OCI-LY7 (cell line): ENCODE data around the gene CRADD. TPM values are rescaled to one million over a fixed set of nuclear protein-coding genes. Genes with fewer than 3 reads are reported as not detected.

Experiments
- BruUV-seq: library from RNA; stranded (reverse); fragments of 400-500 nt; replicated peaks from 2 replicates; lab custom pipeline; 2021; lab: Mats Ljungman, UMichigan
- CTCF ChIA-PET: fragments of 300-600 bp; sonication (Branson Sonifier 250); formaldehyde crosslinking; loops from one replicate; lab custom pipeline; 2022; ENCODE audit warnings: antibody characterized with exemption; ENCODE audit not compliant: unreplicated experiment; lab: Charles Lee
- POLR2A ChIA-PET: fragments of 300-600 bp; sonication (Branson Sonifier 250); formaldehyde crosslinking; loops from one replicate; lab custom pipeline; 2022; ENCODE audit warnings: antibody characterized with exemption; lab: Charles Lee
- DNase-seq: peaks from one replicate; pipeline ENCODE4 v3.0.0-alpha.2; 2015; ENCODE audit warnings: low spot score
- H2AFZ ChIP-seq: fragments of 200-600 bp; sonication (generic), shearing (Covaris generic); 2 replicates; pipeline ENCODE4 v1.6.1; 2014; ENCODE audit warnings: mild to moderate bottlenecking, antibody characterized with exemption, low read length, moderate library complexity
- H3K27ac ChIP-seq: fragments of 200-600 bp; sonication (generic); 2 replicates; pipeline ENCODE4 v1.5.1; 2014; ENCODE audit warnings: mixed run types, low read depth, mild to moderate bottlenecking, moderate library complexity, low read length, inconsistent platforms; ENCODE audit not compliant: poor library complexity, severe bottlenecking
- H3K36me3 ChIP-seq: fragments of 200-600 bp; sonication (generic); 2 replicates; pipeline ENCODE4 v1.6.1; 2014; ENCODE audit warnings: mild to moderate bottlenecking, antibody characterized with exemption, low read length, moderate library complexity, mixed read lengths; ENCODE audit not compliant: insufficient read depth
- H3K4me1 ChIP-seq: fragments of 200-600 bp; sonication (generic); 2 replicates; pipeline ENCODE4 v1.5.1; 2014; ENCODE audit warnings: mild to moderate bottlenecking, low read length; ENCODE audit not compliant: insufficient read depth, poor library complexity, severe bottlenecking
- H3K4me2 ChIP-seq: fragments of 200-600 bp; sonication (generic); 2 replicates; pipeline ENCODE4 v1.6.1; 2014; ENCODE audit warnings: mild to moderate bottlenecking, low read length
- H3K4me3 ChIP-seq: fragments of 200-600 bp; sonication (generic); 2 replicates; pipeline ENCODE4 v1.5.1; 2014; ENCODE audit warnings: mild to moderate bottlenecking, low read depth, low read length; ENCODE audit not compliant: poor library complexity, severe bottlenecking
- H3K79me2 ChIP-seq: fragments of 200-600 bp; sonication (generic); 2 replicates; pipeline ENCODE4 v1.6.1; 2016; ENCODE audit warnings: low read depth, mild to moderate bottlenecking, low read length, moderate library complexity, mixed read lengths; ENCODE audit not compliant: insufficient read depth
- H3K9me2 ChIP-seq: fragments of 200-600 bp; sonication (generic); 2 replicates; pipeline ENCODE4 v1.6.1; 2016; ENCODE audit warnings: mild to moderate bottlenecking, low read length, mixed read lengths; ENCODE audit not compliant: insufficient read depth
- H3K9me3 ChIP-seq: fragments of 200-600 bp; sonication (generic); 2 replicates; pipeline ENCODE4 v1.6.1; 2014; ENCODE audit warnings: mild to moderate bottlenecking, mixed run types, low read length, mixed read lengths
- H4K20me1 ChIP-seq: fragments of 200-600 bp; sonication (generic); 2 replicates; pipeline ENCODE4 v1.6.1; 2014; ENCODE audit warnings: mild to moderate bottlenecking, antibody characterized with exemption, low read length, moderate library complexity, mixed read lengths; ENCODE audit not compliant: insufficient read depth
- CTCF ChIP-seq: fragments of 200-600 bp; sonication (generic); conservative IDR thresholded peaks from 2 replicates; pipeline ENCODE4 v1.5.1; 2014; ENCODE audit warnings: mild to moderate bottlenecking, antibody characterized with exemption, low read length, moderate library complexity, mixed read lengths
- EZH2phosphoT487 ChIP-seq: fragments of 200-600 bp; sonication (generic); IDR thresholded peaks from 2 replicates; pipeline ENCODE4 v1.6.1; 2018; ENCODE audit warnings: low read depth, borderline replicate concordance, mild to moderate bottlenecking, mixed run types, antibody characterized with exemption, low read length, moderate library complexity, mixed read lengths
- intact Hi-C: fragments of 100-400 bp; cut with micrococcal nuclease; formaldehyde crosslinking; loops from one replicate; pipeline ENCODE4 v1.10.0; 2022; ENCODE audit not compliant: unreplicated experiment
- total RNA-seq, 2 experiments: library from RNA; depleted of rRNA in 1 of 2; stranded (reverse); fragments of >200 nt in 1 of 2; shearing (Covaris generic) in 1 of 2; gene quantifications; 2 replicates each; pipeline ENCODE4 v1.2.3, GENCODE V29; 2014 to 2022

The CRADD gene
- total RNA-seq, 2 experiments from 2014 or later = 10.5 to 16.8 TPM

- no peak overlapping the region for H3K4me3 ChIP-seq
- no peaks in the 10 kb centered on the region for H4K20me1 ChIP-seq
- no peaks in the 10 kb centered on the region for H3K36me3 ChIP-seq
- H3K9me2 ChIP-seq = no peaks in the 10 kb centered on the region
- no peaks in the 10 kb centered on the region for H3K79me2 ChIP-seq
- DNase-seq = no peak
- no peak overlapping the region for H2AFZ ChIP-seq
- BruUV-seq = no TSS peak
- no peak overlapping the region for H3K4me2 ChIP-seq
- intact Hi-C loops = no loop called here
- H3K4me1 ChIP-seq = no peaks in the 10 kb centered on the region
- no peak for TF ChIP-seq CTCF
- TF ChIP-seq EZH2phosphoT487 = no peak
- H3K9me3 ChIP-seq = no peaks in the 10 kb centered on the region
- CTCF ChIA-PET = no interaction called here
- H3K27ac ChIP-seq = no peak overlapping the region
- POLR2A ChIA-PET = no interaction called here
These were observed 219.8 kb downstream of the CRADD start for GRCh38 chr12:93896952-93897351.

- ChIA-PET POLR2A (no interaction called here), CTCF (no interaction called here)
- Histone ChIP-seq H3K27ac (no peak overlapping the region), H3K4me2 (no peak overlapping the region), H2AFZ (no peak overlapping the region), H3K4me1 (no peaks in the 10 kb centered on the region), H3K9me2 (no peaks in the 10 kb centered on the region), H3K9me3 (no peaks in the 10 kb centered on the region), H3K36me3 (no peaks in the 10 kb centered on the region), H3K4me3 (no peak overlapping the region), H4K20me1 (no peaks in the 10 kb centered on the region), H3K79me2 (no peaks in the 10 kb centered on the region)
- intact Hi-C loops = no loop called here
- no peak for DNase-seq
- TF ChIP-seq EZH2phosphoT487 (no peak), CTCF (no peak)
- no TSS peak for BruUV-seq
These were observed 224.6 kb downstream of the CRADD start for GRCh38 chr12:93901739-93902138.

- ChIA-PET CTCF (no interaction called here), POLR2A (no interaction called here)
- no peaks in the 10 kb centered on the region for H3K36me3 ChIP-seq
- no peaks in the 10 kb centered on the region for H3K9me3 ChIP-seq
- H3K4me2 ChIP-seq = no peak overlapping the region
- TF ChIP-seq EZH2phosphoT487 = no peak
- TF ChIP-seq CTCF = no peak
- DNase-seq = no peak
- H3K9me2 ChIP-seq = no peaks in the 10 kb centered on the region
- no peaks in the 10 kb centered on the region for H4K20me1 ChIP-seq
- H3K4me3 ChIP-seq = no peak overlapping the region
- H3K4me1 ChIP-seq = no peaks in the 10 kb centered on the region
- no TSS peak for BruUV-seq
- H3K79me2 ChIP-seq = no peaks in the 10 kb centered on the region
- H3K27ac ChIP-seq = no peak overlapping the region
- no peak overlapping the region for H2AFZ ChIP-seq
- intact Hi-C loops = no loop called here
These were observed 225.0 kb downstream of the CRADD start for GRCh38 chr12:93902192-93902591.
